ENCODE measurements around the gene PLXDC1.

PLXDC1 gene

DNA sequence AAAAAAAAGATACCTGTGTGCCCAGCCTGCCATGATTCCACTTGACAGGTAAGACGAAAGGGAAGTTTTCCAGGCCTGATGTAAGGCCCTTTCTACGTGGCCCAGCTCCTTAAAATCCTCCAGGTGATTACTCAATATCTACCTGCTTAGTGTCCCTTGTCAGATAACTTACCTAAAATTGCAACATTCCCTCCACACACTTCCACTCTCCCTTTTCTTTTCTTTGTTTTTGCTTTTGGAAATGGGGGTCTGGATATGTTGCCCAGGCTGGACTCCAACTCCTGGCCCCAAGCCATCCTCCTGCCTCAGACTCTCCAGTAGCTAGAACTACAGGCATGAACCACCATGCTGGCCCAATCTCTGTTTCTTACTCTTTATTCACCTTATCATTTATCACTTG is 7.2 kb upstream of the PLXDC1 start:
- H3K36me3 ChIP-seq (replicated peaks): no peaks in the 10 kb centered on the region
- in situ Hi-C loops (cut with HindIII; ENCODE audit: low pct_ligation_motif_present, low sequenced_read_pairs): no loop called here
- no peak overlapping the region for H3K27ac ChIP-seq
- H3K27me3 ChIP-seq (replicated peaks): no peaks in the 10 kb centered on the region
- TF ChIP-seq, protein P1, sequence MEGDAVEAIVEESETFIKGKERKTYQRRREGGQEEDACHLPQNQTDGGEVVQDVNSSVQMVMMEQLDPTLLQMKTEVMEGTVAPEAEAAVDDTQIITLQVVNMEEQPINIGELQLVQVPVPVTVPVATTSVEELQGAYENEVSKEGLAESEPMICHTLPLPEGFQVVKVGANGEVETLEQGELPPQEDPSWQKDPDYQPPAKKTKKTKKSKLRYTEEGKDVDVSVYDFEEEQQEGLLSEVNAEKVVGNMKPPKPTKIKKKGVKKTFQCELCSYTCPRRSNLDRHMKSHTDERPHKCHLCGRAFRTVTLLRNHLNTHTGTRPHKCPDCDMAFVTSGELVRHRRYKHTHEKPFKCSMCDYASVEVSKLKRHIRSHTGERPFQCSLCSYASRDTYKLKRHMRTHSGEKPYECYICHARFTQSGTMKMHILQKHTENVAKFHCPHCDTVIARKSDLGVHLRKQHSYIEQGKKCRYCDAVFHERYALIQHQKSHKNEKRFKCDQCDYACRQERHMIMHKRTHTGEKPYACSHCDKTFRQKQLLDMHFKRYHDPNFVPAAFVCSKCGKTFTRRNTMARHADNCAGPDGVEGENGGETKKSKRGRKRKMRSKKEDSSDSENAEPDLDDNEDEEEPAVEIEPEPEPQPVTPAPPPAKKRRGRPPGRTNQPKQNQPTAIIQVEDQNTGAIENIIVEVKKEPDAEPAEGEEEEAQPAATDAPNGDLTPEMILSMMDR (IDR thresholded peaks at IDR 0.05; ENCODE audit: low read depth, low read length, missing control alignments): no peak
- H3K4me3 ChIP-seq (ENCODE audit: low read depth, low read length): no peak overlapping the region
- DNase-seq: no peak

DNA sequence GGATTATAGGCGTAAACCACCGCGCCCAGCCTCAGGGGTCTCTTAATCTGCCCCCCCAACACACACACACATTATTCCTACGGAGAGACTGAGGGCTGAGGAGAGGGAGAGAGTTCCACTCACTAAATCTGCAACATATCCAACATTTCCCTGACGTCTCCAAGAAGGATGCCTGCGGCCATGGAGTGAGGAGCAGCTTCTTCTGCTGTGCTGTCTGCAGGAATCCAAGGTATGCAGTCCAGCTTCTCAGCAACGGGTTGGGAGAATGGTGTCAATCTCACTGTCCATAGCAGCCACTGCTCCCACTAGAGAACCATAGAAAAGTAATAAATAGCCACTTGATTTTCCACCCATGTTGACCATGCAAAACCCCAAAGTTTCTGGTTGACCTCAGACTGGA is 5.1 kb upstream of the PLXDC1 start:
- Histone ChIP-seq H3K27me3 (replicated peaks) (no peaks in the 10 kb centered on the region), H3K4me3 (ENCODE audit: low read depth, low read length) (no peak overlapping the region), H3K36me3 (replicated peaks) (no peaks in the 10 kb centered on the region), H3K27ac (no peak overlapping the region)
- in situ Hi-C loops (cut with HindIII; ENCODE audit: low pct_ligation_motif_present, low sequenced_read_pairs): no loop called here
- no peak for DNase-seq
- TF ChIP-seq, protein P1 (IDR thresholded peaks at IDR 0.05; ENCODE audit: low read depth, low read length, missing control alignments): no peak

DNA sequence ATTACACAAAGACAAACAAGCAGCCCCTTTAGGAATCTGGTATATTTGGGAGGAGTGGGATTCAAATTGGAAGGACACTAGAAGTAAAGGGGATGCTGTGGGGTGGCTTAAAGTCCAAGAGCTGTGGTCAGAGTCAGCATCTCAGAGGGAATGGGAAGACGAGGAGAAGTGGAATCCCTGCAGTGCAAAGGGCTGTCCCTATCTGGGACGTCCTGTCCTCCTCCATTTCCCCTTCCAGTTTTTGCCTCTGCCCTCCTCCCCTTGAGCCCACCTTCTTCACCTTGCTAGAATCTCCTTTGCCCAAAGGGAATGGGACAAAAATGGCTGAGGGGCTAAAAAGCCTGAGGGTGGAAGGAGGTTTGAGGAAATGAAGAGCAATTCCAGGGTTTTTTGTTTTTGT is 4.2 kb upstream of the PLXDC1 start:
- in situ Hi-C loops (cut with HindIII; ENCODE audit: low pct_ligation_motif_present, low sequenced_read_pairs): no loop called here
- TF ChIP-seq, protein P1 (IDR thresholded peaks at IDR 0.05; ENCODE audit: low read depth, low read length, missing control alignments): no peak
- Histone ChIP-seq H3K36me3 (replicated peaks) (no peaks in the 10 kb centered on the region), H3K27me3 (replicated peaks) (peaks cover 7% of the 10 kb centered on the region), H3K4me3 (ENCODE audit: low read depth, low read length) (no peak overlapping the region), H3K27ac (no peak overlapping the region)
- DNase-seq: no peak

DNA sequence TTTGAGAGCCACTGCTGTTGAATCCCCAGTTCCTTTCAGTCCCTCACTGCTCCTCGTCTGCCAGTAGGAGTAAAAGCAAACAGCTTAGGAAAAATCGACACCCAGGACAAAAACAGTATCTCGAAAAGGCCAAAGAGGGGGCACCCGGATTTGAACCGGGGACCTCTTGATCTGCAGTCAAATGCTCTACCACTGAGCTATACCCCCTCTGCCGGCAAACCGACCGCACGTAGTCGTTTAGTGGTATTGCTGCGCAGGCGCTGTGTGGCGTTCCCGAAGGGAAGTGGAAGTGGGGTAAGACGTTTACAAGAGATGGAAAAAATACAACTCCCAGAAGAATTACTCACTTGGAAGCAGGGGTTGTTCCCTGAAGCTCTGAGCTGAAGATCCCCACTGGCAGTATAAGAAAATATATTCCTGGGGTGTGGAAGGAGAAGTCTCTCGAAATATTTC is 2.2 kb upstream of the PLXDC1 start:
- Histone ChIP-seq H3K27ac (no peak overlapping the region), H3K36me3 (replicated peaks) (no peaks in the 10 kb centered on the region), H3K4me3 (ENCODE audit: low read depth, low read length) (peak overlapping the region; percentile 89), H3K27me3 (replicated peaks) (peaks cover 8% of the 10 kb centered on the region)
- peak; percentile 86 for DNase-seq
- in situ Hi-C loops (cut with HindIII; ENCODE audit: low pct_ligation_motif_present, low sequenced_read_pairs): no loop called here
- TF ChIP-seq, protein P1 (IDR thresholded peaks at IDR 0.05; ENCODE audit: low read depth, low read length, missing control alignments): peak; percentile 41

DNA sequence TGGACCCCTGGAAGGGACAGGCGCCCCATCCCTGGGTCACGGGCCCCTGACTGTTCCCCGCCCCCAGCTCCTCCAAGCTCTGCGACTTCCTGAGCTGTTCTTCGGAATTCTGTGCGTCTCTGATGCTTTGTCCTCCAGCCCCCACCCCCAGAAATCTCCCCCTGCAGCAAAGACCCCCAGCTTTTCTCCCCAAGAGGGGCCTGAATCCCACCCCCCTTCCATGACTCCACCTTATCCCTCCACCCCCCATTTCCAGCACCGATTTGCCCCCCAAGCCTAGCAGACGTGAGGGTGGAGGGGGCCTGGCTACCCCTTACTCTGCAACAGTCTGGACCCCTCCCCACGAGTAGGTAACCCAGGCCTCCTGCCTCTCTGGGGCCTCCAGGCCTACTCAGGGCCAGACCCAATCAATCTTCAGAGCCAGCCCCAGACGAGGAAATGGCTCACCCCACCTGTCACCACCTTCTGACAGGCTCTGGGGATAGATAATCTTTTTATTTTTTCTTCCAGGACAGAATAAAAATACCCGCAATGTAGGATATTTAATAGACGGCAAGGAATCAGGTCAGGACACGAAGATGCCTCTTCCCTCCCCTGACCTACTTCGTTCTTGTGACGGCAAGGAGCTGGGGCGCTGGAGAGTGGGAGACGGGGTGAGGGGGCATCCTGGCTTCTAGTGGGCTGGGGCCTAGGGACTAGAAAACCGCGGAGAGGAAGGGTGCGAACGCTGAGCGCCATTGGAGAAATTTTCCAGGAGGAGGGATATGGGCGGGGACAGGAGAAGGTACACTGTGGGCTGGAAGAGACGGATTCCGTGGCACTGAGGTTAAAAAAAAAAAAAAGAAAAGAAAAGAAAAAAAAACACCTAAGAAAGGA is 744 bp upstream of the PLXDC1 start:
- TF ChIP-seq, protein P1 (IDR thresholded peaks at IDR 0.05; ENCODE audit: low read depth, low read length, missing control alignments): no peak
- Histone ChIP-seq H3K4me3 (ENCODE audit: low read depth, low read length) (peak overlapping the region; percentile 89), H3K36me3 (replicated peaks) (no peaks in the 10 kb centered on the region), H3K27ac (no peak overlapping the region), H3K27me3 (replicated peaks) (peaks cover 8% of the 10 kb centered on the region)
- DNase-seq: no peak
- in situ Hi-C loops (cut with HindIII; ENCODE audit: low pct_ligation_motif_present, low sequenced_read_pairs): no loop called here
